NCI-H1694 (cell line): ENCODE results near the gene FGF18.
"Not testable (repeated sequence)": the region's sequence is repeated elsewhere in the genome, so short reads cannot be mapped to it uniquely, and the experiment has no call there.

Source experiments
- DNase-seq: peaks from one replicate; lab custom pipeline; 2025; lab: John Stamatoyannopoulos, UW

FGF18 gene

DNA sequence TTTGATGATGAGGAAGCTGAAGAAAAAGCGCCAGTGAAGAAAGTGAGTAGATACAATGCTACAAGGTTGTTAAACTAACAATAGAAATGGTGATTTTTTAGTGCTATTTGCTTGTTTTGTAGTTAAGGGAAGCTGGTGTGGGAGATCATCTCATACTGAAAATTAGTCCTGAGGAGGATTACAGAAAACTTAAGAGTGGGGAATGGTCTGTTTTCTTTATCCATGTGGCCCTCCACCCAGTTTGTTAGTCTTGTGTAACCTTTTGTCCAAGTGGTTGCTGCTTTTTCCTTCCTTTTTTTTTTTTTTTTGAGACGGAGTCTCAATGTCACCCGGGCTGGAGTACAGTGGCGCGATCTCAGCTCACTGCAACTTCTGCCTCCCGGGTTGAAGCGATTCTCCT lies 19.3 kb upstream of the FGF18 start:
- DNase-seq, result no peak

DNA sequence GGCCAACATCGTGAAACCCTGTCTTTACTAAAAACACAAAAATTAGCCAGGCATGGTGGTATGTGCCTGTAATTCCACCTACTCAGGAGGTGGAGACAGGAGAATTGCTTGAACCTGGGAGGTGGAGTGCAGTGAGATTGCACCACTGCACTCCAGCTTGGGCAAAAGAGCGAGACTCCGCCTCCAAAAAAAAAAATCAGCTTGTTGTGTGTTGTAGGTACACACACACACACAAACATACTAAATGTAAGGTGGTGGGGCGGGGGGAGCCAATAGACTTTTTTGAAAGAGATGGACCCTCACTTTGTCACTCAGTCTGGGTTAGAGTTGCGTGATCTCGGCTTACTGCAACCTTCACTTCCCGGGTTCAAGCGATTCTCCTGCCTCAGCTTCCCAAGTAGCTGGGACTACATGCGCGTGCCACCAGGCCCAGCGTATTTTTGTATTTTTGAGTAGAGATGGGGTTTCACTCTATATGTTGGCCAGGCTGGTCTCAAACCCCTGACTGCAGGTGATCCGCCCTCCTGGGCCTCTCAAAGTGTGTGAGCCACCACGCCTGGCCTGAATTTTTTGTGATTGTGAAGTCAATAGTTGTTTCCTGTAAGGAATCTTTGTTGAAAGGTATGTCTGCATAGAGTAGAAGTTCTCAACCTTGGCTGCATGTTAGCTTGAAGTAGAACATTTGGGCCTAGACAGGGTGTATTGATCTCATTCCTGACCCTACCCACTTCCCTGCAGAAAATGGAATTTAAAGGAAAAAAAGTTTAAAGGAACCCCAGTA lies 18.1 kb upstream of the FGF18 start:
- no peak for DNase-seq

DNA sequence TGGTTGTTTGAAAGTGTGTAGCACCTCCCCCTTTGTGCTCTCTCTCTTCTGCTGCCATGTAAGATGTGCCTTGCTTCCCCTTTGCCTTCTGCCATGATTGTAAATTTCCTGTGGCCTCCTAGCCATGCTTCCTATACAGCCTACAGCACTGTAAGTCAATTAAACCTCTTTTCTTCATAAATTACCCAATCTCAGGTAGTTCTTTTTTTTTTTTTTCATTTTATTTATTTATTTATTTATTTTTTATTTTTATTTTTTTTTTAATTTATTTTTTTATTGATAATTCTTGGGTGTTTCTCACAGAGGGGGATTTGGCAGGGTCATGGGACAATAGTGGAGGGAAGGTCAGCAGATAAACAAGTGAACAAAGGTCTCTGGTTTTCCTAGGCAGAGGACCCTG lies 16.7 kb upstream of the FGF18 start:
- DNase-seq, result not testable (repeated sequence)

DNA sequence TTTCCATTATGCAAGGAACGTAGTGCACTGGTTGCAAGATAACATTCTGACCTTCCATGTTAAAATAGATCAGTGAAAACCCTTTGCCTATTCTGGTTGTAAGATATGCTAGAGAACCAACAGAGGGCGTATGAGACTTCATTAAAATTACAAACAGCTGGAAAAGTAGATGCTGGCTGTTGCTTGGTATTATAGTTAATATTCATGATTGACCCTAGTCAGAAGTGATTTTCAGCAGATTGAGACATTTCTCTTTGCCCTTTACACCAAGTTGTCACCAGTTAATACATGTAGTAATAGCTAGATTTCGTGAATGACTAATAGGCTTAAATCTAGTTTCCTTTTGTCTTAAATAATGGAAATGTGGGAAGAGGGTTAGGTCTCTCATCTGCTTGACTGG lies 13.8 kb upstream of the FGF18 start:
- DNase-seq, result no peak

DNA sequence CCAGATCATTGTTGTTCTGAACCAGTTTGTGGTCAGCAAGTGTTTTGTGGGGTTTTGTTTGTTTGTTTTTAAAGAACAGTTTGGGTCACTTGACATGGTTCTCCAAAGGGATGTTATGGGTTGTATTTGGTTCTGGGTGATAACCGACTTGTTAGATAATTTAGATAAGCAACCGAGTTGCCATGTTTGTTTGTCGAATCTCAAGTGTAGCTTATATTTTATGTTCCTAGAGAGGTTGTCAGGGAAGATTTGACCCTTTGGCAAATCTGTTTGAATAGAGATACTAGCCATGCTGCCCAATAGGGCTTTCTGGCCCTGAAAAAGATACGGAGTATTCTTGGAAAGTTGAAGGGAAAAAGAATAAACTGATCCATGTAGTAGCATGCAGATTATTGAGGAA lies 12.2 kb upstream of the FGF18 start:
- no peak for DNase-seq

DNA sequence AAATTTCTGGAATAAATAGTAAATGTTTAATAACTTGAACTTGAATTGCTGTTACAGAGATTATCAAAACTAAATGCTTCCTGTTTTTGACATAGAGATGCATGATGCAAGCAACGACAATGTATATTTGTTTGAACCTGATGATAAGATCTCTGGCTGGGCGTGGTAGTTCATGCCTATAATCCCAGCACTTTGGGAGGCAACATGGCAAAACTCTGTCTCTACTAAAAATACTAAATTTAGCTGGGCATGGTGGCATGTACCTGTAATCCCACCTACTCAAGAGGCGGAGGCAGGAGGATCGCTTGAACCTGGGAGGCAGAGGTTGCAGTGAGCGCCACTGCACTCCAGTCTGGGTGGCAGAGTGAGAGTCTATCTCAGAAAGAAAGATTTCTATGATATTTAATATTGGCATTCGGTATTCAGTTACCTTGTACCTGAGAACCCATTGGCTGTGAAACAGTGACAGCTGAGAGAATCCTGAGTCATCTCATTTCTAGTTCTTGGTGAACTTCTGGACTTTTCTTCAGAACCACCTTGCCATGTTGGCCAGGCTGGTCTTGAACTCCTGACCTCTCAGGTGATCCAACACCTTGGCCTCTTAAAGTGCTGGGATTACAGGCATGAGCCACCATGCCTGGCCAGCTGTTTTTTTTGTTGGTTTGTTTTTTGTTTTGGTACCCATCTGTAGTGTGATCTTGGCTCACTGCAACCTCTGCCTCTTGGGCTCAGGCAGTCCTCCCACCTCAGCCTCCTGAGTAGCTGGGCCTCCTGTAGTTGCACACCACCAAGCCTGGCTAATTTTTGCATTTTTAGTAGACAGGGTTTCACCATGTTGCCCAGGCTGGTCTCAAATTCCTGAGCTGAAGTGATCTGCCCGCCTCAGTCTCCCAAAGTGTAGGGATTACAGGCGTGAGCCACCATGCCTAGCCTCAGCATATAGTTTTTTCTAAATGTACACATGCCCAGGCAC lies 10.0 kb upstream of the FGF18 start:
- DNase-seq, result no peak

DNA sequence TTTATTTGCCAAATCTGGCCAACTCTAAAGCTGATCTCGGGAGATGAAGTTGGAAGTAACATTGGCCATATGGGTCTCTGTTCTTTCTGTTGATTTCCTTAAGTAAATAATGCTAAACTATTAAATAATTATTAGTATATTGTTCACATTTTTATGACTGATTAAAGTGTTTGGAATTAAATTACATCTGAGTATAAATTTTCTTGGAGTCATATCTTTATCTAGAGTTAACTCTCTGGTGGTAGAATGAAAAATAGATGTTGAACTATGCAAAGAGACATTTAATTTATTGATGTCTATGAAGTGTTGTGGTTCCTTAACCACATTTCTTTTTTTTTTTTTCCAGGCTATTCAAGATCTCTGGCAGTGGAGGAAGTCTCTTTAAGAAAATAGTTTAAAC lies 9.3 kb upstream of the FGF18 start:
- DNase-seq, result no peak

DNA sequence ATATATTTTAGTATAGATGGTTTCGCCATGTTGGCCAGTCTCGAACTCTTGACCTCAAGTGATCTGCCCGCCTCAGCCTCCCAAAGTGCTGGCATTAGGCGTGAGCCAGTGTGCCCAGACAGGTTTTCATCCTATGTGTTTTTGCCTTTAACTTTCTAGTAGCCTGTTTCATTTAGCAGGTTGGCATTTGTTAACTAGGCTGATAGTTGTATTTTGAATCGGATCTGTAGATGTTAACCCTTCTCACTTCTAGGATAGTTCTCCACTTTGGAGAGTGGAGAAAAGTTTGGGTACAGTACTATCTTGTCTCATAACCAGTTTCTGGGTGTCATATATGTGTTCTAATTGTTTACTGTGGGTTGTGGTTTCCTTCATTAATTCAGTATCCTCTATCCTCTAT lies 7.3 kb upstream of the FGF18 start:
- no peak for DNase-seq

DNA sequence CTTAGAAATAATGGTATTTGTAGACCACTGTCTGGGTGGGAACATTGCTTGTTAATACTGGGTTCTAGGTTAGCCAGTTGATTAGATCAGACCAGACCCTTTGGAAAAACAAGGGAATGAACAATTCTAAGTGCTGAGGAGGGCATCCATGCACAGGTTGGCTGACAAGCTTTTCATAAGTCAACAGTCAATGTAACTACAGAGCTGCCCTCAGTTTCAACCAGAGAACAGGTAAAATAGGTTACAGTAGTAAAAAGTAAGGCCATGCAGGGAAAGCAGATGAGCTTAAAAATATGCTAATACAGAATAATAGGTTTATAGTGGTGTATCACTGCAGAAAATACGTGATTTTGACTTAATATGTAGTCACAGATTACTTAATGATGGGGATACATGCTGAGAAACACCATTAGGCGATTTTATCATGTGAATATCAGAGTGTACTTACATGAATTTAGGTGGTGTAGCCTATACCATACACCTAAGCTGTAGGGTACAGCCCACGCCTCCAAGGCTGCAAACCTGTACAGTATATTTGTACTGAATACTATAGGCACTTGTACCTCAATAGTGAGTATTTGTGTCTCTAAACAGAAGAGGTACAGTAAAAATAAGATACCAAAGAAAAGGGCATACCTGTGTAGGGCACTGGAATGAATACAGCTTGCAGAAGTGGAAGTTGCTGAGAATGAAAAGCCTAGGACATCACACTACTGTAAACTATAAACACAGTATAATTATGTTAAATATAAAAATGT lies 6.1 kb upstream of the FGF18 start:
- no peak for DNase-seq

DNA sequence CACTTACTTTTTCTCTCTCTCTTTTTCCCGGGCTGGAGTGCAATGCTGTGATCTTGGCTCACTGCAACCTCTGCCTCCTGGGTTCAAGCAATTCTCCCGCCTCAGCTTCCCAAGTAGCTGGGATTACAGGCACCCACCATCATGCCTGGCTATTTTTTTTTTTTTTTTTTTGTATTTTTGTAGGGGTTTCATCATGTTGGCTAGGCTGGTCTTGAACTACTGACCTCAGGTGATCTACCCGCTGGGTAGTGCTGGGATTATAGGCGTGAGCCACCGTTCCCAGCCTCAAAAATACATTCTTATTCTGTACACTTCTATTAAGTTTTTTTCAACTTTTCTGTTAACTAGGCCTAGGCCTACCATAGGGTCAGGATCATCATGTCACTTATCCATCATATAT lies 5.5 kb upstream of the FGF18 start:
- not testable (repeated sequence) for DNase-seq

DNA sequence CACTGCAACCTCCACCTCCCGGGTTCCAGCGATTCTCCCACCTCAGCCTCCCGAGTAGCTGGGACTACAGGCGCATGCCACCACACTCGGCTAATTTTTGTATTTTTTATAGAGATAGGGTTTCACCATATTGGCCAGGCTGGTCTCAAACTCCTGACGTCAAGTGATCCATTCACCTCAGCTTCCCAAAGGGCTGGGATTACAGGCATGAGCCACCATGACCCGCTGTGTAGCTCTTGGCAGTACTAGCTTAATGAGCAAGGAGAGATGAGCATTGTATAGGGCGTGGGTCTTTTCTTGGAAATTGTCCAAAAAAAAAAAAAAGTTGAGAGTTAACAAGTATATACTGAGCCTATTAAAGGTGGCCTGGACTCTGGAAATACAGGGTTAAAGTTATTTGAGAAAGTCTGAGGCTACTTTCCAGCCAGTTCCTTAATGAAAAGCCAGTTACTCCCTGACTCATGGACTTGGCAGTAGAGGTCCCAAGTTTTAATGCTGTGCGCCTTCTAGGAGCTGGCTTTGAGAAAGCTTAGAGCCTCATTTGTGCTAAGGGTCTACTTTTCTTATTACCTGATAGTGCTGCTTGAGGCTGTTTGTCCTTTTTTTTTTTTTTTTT lies 4.2 kb upstream of the FGF18 start:
- no peak for DNase-seq

DNA sequence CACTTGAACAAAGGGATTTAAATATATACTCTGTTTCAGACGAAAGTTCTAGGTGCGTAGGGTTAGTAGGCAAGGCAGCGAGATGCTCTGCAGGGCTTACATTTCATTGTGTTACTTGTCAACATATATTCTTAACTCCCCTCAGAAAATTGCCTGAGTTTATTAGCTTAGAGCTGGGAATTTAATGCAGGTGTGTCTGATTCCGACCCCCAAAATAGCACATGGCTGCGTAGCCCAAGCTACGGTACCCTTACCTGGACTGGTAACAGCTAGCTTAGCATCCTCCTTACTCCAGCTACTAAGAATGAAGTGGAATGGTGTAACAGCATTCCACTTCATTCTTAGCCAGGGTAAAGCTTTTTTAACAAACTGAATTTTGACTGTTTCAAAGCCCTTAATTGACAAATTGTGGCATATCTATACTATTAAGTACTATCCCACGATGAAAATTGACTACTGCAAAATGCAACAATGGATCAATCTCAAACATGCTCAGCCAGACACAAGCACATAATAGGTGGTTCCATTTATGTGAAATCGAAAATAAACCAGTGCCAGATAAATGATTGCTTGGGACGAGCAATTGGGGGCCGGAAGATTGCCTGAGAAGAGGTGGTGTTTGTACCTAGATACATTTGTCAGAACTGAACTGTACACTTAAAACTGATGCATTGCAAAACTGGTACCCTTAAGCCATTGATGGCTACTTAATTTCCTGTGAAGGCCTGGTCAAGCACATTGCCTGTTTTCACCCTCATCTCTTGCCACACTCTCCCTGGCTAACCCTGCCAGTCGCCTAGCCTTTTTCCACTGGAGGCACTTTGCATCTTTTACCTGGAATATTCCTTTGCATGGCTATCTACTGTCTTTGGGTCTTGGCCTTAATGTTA lies 3.0 kb upstream of the FGF18 start:
- no peak for DNase-seq

DNA sequence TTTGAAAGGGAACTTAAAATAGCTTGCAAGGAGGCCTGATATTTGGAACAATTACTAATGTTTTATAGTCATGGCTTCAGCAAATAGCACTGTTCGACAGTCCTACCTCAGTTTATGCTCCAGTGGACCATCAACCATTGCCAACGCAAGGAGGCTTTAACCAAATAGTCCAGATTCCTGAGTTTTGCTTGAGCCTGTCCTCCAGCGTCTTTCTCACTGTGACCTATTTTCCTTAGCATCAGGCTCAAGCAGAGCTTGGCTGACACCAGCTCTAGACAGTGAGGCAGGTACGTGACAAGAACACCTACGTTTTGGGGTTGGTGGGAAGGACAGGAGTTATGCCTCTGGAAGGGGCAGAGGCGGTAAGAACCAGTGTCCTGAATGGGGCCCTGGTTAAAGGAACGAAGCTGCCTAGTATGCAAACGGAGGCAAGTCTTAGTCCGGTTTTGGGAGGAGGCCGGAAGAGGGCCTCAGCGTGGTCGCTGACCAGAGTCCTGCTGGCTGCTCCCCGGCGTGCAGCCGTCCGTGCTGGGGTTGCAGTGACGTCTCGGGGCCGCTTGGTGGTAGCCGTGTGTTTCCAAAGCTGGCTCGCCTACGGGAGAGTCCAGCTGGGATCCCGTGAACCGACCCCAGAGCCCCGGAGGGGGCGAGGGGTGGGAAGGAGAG lies 998 bp upstream of the FGF18 start:
- DNase-seq, result peak; percentile 3

DNA sequence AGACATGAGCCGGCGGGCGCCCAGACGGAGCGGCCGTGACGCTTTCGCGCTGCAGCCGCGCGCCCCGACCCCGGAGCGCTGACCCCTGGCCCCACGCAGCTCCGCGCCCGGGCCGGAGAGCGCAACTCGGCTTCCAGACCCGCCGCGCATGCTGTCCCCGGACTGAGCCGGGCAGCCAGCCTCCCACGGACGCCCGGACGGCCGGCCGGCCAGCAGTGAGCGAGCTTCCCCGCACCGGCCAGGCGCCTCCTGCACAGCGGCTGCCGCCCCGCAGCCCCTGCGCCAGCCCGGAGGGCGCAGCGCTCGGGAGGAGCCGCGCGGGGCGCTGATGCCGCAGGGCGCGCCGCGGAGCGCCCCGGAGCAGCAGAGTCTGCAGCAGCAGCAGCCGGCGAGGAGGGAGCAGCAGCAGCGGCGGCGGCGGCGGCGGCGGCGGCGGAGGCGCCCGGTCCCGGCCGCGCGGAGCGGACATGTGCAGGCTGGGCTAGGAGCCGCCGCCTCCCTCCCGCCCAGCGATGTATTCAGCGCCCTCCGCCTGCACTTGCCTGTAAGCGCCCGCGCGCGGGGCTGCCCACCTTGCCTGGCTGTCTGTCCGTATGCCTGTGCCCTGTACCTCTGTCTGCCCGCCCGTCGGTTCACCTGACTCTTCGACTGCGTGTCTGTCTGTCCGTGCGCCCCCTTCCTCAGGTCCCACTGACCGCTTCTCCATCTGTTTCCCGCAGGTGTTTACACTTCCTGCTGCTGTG lies 412 bp downstream of the FGF18 start:
- no peak for DNase-seq

DNA sequence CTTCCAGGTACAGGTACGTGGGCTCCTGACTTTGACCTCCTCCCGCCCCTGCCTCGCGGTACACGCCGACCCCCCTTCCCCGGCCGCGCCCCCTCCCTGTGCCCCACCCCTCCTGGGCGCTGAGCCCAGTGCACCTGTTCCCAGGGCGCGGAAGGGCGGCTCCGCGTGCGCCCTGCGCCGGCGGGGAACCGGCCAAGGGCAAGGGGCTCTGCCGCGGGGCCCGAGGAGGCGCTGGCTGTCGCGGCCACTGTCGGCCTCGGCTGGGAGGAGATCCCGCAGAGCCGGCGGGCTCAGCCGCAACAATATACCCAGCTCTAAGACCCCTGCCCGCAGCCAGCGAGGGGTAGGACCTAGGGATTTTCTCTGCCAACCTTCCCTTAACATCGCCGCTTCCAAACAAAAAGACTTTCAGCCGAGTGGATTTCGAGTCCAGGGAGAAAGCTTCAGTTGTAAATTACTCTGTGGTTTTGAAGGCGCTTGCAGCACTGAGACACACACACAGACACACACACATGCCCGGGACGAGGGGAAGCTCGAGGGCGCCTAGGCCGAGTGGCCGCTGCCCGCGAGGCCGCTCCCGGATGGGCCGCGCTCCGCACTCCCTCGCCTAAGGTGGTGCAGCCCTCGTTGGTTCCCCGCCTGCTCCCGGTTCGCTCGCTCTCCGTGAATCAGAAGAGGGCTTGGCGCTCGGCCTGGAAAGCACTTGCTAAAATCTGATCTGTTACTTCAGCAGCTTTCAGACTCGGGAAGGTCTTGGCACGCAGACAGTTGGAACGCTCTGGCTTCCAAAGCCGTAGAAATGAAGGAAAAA lies 1.2 kb downstream of the FGF18 start:
- peak; percentile 23 for DNase-seq

DNA sequence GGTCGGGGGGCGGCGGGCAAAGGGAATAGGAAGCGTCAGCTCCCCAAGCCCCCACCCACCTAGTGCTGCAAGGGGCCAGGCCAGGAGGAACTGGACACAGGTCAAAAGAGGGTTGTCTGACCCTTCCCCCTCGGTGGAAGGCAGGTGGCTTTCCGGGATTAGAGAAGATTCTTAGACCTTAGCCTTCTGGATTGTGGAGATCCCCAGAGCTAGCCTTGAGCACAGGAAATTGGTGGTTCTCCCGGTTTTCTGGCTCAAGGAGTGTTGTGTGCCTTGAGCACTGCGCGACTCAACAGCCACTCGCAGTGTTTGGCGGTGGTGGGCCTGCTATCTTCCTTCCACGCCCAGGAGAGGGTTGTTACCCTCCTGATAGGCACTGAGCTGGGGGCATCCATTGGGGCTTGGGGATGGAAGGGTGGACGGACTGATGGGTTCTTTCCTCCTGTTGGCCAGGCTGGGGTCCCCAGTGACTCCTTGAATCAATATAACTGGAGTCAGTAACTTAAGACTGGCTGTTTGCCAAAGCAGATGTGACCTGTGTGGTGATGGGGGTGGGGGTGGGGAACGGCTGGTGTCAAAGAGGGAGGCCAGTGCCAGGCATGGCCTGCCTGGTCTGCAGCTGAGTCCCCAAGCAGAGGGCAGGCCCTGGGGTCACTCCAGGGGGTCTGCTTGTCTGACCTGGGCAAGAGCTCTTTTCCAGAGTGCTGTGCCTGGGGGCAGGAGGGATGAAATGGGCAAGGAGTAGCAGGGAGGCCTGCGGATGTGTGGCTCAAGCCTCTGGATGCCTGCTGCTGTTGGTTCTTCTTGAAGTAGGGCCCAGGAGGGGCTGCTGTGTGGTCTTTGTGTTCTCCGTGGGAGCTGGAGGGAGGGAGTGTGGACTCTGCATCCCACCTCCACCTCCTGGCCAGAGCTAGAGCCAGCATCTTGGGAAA lies 2.1 kb downstream of the FGF18 start:
- DNase-seq, result no peak

DNA sequence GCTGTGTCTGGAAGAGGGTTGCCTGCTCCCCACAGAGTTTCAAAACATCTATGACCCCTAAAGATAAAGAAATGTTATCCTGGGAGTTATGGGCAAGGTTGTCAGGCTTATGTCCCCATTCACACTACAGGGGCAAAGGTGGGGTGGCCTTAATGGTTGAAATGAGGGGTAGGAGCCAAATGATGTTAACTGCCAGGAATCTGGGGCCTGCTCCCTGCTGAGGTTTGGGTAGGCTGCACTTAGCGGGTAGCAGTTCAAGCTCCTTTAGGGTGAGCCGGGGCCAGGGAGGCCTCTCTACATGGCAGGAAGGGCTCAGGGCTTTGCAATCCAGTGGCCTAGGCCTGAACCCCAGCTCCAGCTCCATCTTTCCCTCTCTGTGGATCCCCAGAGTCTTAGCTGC lies 3.0 kb downstream of the FGF18 start:
- no peak for DNase-seq
